GM18498 (cell line): ENCODE measurements around the gene PRKAR1B.

ENCODE experiments used
- ATAC-seq: cut with Tn5 transposase; IDR thresholded peaks from one replicate; pipeline ENCODE4 v1.9.1; 2021; ENCODE audit warnings: mild to moderate bottlenecking, moderate library complexity; ENCODE audit not compliant: unreplicated experiment

PRKAR1B gene

GRCh38 chr7:514651-515598 is 212.2 kb downstream of the PRKAR1B start:
- ATAC-seq, result no peak

- no peak for ATAC-seq
These were observed 212.8 kb downstream of the PRKAR1B start for GRCh38 chr7:514242-514641.

GRCh38 chr7:513521-514166 is 213.4 kb downstream of the PRKAR1B start:
- no peak for ATAC-seq

DNA sequence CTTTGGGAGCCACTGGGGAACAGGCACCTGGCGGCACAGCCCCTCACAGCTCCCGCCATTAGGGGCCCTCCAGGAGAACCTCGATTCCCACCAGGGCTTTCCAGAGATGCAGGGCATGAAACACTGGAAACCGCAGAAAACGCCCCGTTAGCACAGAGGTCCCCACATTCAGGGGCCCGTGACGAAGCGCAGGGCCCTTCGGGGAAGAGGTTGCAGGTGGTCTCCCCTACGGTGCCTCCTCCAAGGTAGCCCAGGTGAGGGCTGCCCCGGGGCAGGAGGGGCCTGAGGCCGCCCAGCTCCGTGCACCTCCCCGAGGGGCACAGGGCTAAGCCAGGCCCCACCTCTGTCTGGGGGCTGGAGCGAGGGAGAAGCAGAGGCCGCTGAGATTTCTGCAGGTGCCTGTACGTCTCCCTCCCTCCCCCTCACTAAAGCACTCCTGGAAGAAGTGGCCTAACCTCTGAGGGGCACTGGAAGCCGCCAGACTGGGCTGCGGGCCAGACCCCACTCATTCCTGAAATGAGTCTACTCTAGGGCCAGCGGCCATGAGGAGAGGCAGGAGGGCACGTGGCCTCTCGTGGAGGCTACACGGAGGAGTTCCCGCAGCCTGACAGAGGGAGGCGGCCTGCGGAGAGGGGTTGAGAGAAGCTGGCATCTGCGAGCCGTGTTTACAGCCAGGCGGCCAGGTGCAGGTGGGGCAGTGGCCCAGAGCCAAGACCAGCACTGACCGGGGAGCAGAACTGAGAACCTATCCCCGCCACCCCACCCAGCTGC is 214.4 kb downstream of the PRKAR1B start:
- ATAC-seq, result no peak

GRCh38 chr7:512146-512510 is 215.0 kb downstream of the PRKAR1B start:
- no peak for ATAC-seq

DNA sequence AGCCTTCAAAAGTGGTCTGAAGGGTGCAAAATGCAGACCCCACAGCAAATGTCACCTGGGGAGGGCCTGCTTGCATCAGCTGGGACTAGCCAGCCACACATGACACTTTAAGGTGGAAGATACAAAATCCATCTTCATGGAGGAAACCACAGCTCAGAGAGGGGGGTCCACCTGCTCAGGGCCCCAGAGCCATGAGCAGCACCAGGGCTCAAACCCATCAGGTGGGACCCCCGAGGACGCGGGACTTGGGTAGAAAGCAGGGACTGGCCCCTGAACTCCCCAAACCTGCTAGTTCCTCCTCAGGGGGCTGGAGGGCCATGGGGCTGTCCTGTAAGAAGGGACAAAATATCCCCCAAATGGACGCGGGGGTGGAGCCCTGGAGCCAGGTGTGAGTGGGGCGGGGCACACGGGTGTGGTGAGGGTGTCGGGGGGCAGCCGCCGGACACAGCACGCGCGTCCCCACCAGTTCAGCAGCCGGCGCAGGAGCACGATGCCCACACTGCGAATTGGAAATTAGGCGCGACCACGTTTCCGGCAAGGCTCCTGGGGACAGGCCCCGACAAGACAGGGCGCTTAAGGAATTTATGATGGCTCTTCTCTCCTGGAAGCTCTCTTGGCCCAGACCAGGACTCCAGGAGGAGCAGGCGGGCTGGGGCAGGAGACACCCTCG is 215.5 kb downstream of the PRKAR1B start:
- no peak for ATAC-seq

GRCh38 chr7:510782-511281 is 216.2 kb downstream of the PRKAR1B start:
- ATAC-seq, result no peak

DNA sequence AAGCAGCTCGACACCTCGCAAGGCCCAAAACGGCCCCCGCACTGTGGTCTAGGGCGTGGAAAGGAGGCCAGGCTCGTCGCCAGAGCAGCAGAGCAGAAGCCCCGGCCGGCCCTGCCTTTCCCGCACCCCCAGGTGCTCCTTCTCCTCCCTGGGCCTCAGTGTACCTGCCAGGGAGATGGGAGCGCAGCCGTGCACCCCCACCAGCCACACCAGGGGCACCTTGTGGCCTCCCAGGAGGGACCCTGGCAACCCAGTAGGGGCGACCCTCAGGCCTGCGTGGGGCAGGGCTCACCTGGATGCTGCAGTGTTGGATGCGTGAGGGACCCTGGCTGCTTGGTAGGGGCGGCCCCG is 217.0 kb downstream of the PRKAR1B start:
- no peak for ATAC-seq

DNA sequence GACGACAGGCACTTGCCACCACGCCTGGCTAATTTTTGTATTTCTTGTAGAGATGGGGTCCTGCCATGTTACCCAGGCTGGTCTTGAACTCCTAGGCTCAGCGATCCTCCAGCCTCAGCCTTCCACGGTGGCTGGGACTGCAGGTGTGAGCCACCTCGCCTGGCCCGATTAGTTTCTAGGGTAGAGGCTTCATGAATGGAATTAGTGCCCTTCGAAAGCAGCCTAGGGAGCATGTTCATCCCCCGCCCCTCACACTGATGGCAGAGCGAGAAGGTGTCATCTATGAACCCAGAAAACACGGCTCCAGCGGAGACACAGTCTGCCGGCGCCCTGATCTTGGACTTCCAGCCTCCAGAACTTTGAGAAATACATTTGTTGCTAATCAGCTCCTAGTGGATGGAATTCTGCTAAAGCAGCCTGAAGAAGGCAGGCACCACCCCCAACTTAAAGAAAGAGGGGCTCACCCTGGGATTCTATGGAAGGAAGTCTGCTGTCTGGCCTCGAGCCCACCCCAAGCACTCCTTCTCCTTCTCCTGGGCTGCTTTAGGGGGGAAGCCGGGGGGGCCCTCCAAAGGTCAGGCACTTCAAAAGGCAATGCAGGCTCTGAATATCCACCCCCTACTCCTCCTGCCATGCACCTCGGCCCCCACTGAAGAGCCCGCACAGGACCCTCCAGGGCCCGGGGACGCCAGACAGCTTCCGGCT is 217.5 kb downstream of the PRKAR1B start:
- no peak for ATAC-seq

GRCh38 chr7:508461-509170 is 218.5 kb downstream of the PRKAR1B start:
- ATAC-seq, result no peak

DNA sequence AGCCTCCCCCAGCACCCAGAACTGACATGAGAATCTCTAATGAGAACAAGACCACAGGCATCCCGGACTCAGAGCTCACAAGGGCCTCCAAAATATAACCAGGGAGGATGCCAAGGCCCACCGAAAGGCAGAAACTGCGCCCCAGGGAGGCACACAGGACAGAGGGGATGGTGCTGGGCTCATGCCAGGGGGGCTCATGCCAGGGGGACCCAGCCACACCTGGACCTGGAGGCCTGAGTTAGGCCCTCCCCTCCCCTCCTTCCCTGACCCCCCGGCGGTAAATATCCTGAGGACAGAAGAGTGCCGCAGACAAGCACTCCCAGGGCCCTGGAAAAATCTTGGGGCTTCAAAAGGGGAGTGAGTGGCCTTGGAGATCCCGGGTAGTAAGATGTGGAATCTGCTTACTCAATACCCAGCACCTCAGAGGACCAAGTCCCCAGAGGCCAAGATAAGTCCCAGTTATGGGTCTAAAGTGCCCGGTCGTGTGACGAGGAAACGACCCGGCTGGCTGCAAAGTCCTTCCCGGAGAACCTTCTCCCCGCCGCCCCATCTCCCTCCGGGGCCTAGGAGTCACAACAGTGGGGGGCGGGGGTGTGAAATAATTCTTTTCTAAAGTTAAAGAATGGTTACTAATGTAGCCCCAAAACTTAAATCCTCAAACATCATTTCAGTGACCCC is 219.3 kb downstream of the PRKAR1B start:
- no peak for ATAC-seq

DNA sequence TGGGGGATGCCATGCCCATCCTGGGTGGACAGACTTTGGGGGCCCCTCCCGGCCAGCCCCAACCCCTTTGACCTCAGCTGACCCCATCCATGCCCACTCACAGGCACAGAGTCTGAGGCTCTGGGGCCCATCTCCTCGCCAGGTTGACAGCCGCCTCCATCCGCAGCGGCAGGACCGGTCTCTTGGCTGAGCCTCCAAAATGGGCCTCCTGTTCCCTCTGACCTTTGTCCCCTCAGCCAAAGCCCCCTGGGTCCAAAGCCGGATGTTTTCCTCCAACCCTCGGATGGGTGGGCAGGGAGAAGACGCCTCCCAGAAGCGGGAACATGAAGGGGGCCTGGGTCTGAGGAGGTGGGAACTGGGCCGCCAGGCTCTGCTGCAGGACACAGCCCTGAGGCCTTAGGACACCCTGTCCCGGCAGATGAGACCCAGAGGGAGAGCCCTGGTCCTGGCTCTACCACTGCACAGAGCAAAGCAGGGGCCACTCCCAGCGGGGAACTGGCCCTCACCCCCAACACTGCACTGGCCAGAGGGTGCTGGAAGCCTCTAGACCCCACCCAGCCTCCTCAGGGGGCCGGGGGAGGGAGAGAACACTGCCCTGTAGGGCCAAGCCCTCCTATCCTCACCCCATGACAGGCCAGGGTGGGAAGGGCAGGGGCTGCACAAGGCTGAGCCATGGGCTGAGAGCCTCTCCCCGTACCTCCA is 220.0 kb downstream of the PRKAR1B start:
- no peak for ATAC-seq

- ATAC-seq, result no peak
These were observed 220.7 kb downstream of the PRKAR1B start for GRCh38 chr7:506391-506831.

GRCh38 chr7:505171-505570 is 221.9 kb downstream of the PRKAR1B start:
- no peak for ATAC-seq

DNA sequence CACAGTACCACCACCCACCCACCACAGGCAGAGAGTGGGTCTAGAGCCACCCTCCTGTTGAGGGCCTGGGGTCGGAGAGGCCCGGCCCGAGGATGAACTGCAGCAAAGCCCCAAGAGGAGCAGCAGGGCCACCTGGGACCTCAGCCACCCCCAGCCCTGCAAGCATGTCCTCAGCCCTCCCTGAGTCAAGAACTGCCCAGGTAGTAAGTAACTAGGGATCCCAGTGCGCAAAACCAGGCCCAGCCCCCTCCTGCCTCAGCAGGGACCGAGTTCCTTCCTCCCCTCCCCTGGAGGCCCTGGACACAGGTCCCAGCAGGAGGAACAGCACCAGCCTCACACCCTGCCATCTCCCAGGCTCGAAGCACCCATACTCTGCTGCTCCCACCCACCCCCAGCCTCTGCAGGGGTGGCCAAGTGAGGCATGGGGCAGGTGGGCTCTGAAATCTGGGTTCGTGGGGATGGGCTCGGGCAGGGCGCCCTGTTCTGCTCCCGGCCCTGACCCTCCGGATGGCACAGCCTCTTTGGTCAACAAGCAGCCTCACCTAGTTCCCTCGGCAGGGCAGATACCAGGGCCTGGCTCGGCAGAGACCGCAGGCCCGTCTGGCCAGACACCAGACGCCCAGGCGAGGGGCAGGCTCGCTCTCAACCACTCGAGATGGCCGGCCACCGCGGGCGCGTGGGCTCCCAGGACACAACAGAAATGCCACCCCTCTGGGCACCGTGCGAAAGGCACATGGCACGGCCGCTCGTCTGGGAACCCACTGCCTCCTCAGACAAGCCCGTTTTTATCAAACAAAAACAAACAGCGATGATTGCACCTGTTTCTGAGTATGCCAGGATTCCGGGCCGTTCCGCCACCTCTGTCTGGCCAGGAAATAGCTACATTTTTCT is 222.6 kb downstream of the PRKAR1B start:
- no peak for ATAC-seq

GRCh38 chr7:503575-504111 is 223.4 kb downstream of the PRKAR1B start:
- no peak for ATAC-seq

DNA sequence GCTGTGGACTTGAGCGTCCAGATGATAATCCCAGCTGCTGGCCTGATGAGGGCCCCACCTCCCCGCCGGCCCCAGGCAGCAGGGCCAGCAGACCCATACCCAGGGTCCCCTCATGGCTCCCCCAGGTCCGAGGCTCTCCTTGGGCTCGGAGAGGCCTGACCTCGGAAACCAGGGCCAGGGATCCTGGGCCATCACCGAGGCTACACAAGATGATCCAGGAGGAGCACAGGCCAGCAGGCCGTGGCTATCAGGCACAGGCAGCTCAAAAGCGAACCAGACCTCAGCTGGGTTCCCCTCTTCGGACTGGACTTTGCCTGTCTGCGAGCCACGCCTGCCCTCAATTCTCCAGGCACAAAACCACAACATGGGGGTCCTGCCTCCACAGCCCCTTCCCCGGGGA is 224.8 kb downstream of the PRKAR1B start:
- no peak for ATAC-seq
